ENCODE measurements around the gene MYZAP.

The MYZAP gene

GRCh38 chr15:57572468-57572867, 19.2 kb upstream of the MYZAP start:
- Mint-ChIP-seq H3K27ac (no peak overlapping the region), H3K9me3 (no peaks in the 10 kb centered on the region), H3K4me3 (no peak overlapping the region), H3K36me3 (ENCODE audit: low read depth) (no peaks in the 10 kb centered on the region), H3K27me3 (peaks cover 4% of the 10 kb centered on the region), H3K4me1 (peaks cover 2% of the 10 kb centered on the region)
- no peak for ATAC-seq
- DNase-seq, result no peak

GRCh38 chr15:57573151-57573550, 18.6 kb upstream of the MYZAP start:
- Mint-ChIP-seq H3K9me3 (no peaks in the 10 kb centered on the region), H3K27me3 (peaks cover 2% of the 10 kb centered on the region), H3K36me3 (ENCODE audit: low read depth) (no peaks in the 10 kb centered on the region)

GRCh38 chr15:57575363-57575762, 16.3 kb upstream of the MYZAP start:
- ATAC-seq (no peak), DNase-seq (no peak)
- Mint-ChIP-seq H3K27ac (no peak overlapping the region), H3K27me3 (peaks cover 6% of the 10 kb centered on the region), H3K9me3 (no peaks in the 10 kb centered on the region), H3K4me3 (no peak overlapping the region), H3K4me1 (no peaks in the 10 kb centered on the region), H3K36me3 (ENCODE audit: low read depth) (no peaks in the 10 kb centered on the region)

More at GRCh38 chr15:57573151-57573550, 18.6 kb upstream of the MYZAP start:
- no peak overlapping the region for H3K4me3 Mint-ChIP-seq
- ATAC-seq, result no peak
- no peak overlapping the region for H3K27ac Mint-ChIP-seq
- no peak for DNase-seq
- H3K4me1 Mint-ChIP-seq, result peaks cover 2% of the 10 kb centered on the region

GRCh38 chr15:57578288-57578900, 13.3 kb upstream of the MYZAP start:
- no peak overlapping the region for H3K27ac Mint-ChIP-seq
- H3K27me3 Mint-ChIP-seq, result peaks cover 15% of the 10 kb centered on the region
- H3K9me3 Mint-ChIP-seq, result peaks cover 12% of the 10 kb centered on the region
- H3K4me3 Mint-ChIP-seq, result no peak overlapping the region
- no peak for ATAC-seq
- no peaks in the 10 kb centered on the region for H3K4me1 Mint-ChIP-seq
- no peak for DNase-seq
- H3K36me3 Mint-ChIP-seq (ENCODE audit: low read depth), result peaks cover 2% of the 10 kb centered on the region

GRCh38 chr15:57580428-57580827, 11.3 kb upstream of the MYZAP start:
- Mint-ChIP-seq H3K27ac (no peak overlapping the region), H3K36me3 (ENCODE audit: low read depth) (peaks cover 3% of the 10 kb centered on the region), H3K27me3 (peaks cover 15% of the 10 kb centered on the region), H3K4me3 (no peak overlapping the region), H3K9me3 (peaks cover 18% of the 10 kb centered on the region), H3K4me1 (no peaks in the 10 kb centered on the region)
- no peak for ATAC-seq
- DNase-seq, result no peak

- H3K27me3 Mint-ChIP-seq, result peaks cover 15% of the 10 kb centered on the region
- no peak for ATAC-seq
Observed at GRCh38 chr15:57580866-57581265, 10.8 kb upstream of the MYZAP start.

GRCh38 chr15:57582090-57582489, 9.6 kb upstream of the MYZAP start:
- peaks cover 15% of the 10 kb centered on the region for H3K27me3 Mint-ChIP-seq
- H3K4me3 Mint-ChIP-seq, result no peak overlapping the region
- DNase-seq (no peak), ATAC-seq (no peak)
- no peak overlapping the region for H3K27ac Mint-ChIP-seq
- peaks cover 18% of the 10 kb centered on the region for H3K9me3 Mint-ChIP-seq
- peaks cover 3% of the 10 kb centered on the region for H3K36me3 Mint-ChIP-seq (ENCODE audit: low read depth)
- peaks cover 4% of the 10 kb centered on the region for H3K4me1 Mint-ChIP-seq

More at GRCh38 chr15:57580866-57581265, 10.8 kb upstream of the MYZAP start:
- Mint-ChIP-seq H3K27ac (no peak overlapping the region), H3K9me3 (peaks cover 18% of the 10 kb centered on the region), H3K4me3 (no peak overlapping the region), H3K36me3 (ENCODE audit: low read depth) (peaks cover 3% of the 10 kb centered on the region), H3K4me1 (no peaks in the 10 kb centered on the region)
- DNase-seq, result no peak

- no peak for ATAC-seq
- Mint-ChIP-seq H3K27ac (no peak overlapping the region), H3K4me3 (no peak overlapping the region), H3K27me3 (peaks cover 15% of the 10 kb centered on the region), H3K36me3 (ENCODE audit: low read depth) (peaks cover 3% of the 10 kb centered on the region), H3K9me3 (peaks cover 18% of the 10 kb centered on the region), H3K4me1 (peaks cover 16% of the 10 kb centered on the region)
- DNase-seq, result no peak
Observed at GRCh38 chr15:57583282-57583681, 8.4 kb upstream of the MYZAP start.

GRCh38 chr15:57583720-57584119, 8.0 kb upstream of the MYZAP start:
- Mint-ChIP-seq H3K4me3 (no peak overlapping the region), H3K4me1 (peaks cover 16% of the 10 kb centered on the region), H3K36me3 (ENCODE audit: low read depth) (peaks cover 3% of the 10 kb centered on the region), H3K9me3 (peaks cover 18% of the 10 kb centered on the region), H3K27me3 (peaks cover 14% of the 10 kb centered on the region), H3K27ac (no peak overlapping the region)
- DNase-seq (no peak), ATAC-seq (no peak)

- peaks cover 3% of the 10 kb centered on the region for H3K36me3 Mint-ChIP-seq (ENCODE audit: low read depth)
- peak; percentile 29 for ATAC-seq
- H3K9me3 Mint-ChIP-seq, result peaks cover 18% of the 10 kb centered on the region
- peaks cover 28% of the 10 kb centered on the region for H3K27me3 Mint-ChIP-seq
- H3K4me1 Mint-ChIP-seq, result peaks cover 23% of the 10 kb centered on the region
- H3K27ac Mint-ChIP-seq, result peak overlapping the region; percentile 10
- DNase-seq, result no peak
- H3K4me3 Mint-ChIP-seq, result no peak overlapping the region
Observed at GRCh38 chr15:57586661-57587424, 4.9 kb upstream of the MYZAP start.

- Mint-ChIP-seq H3K4me3 (no peak overlapping the region), H3K4me1 (peaks cover 28% of the 10 kb centered on the region), H3K27me3 (peaks cover 28% of the 10 kb centered on the region), H3K9me3 (no peaks in the 10 kb centered on the region), H3K27ac (peak overlapping the region; percentile 53), H3K36me3 (ENCODE audit: low read depth) (no peaks in the 10 kb centered on the region)
- ATAC-seq, result no peak
- no peak for DNase-seq
Observed at GRCh38 chr15:57589281-57589680, 2.4 kb upstream of the MYZAP start.

- H3K27me3 Mint-ChIP-seq, result peaks cover 28% of the 10 kb centered on the region
Observed at GRCh38 chr15:57589754-57590153, 1.9 kb upstream of the MYZAP start.

GRCh38 chr15:57591237-57591821, 375 bp upstream of the MYZAP start:
- H3K4me3 Mint-ChIP-seq, result peak overlapping the region; percentile 54
- H3K27me3 Mint-ChIP-seq, result peaks cover 28% of the 10 kb centered on the region
- H3K9me3 Mint-ChIP-seq, result no peaks in the 10 kb centered on the region
- peaks cover 28% of the 10 kb centered on the region for H3K4me1 Mint-ChIP-seq
- DNase-seq (no peak), ATAC-seq (peak; percentile 58)
- no peaks in the 10 kb centered on the region for H3K36me3 Mint-ChIP-seq (ENCODE audit: low read depth)
- no peak overlapping the region for H3K27ac Mint-ChIP-seq

More at GRCh38 chr15:57589754-57590153, 1.9 kb upstream of the MYZAP start:
- peak overlapping the region; percentile 53 for H3K27ac Mint-ChIP-seq
- ATAC-seq (no peak), DNase-seq (no peak)
- no peak overlapping the region for H3K4me3 Mint-ChIP-seq
- H3K9me3 Mint-ChIP-seq, result no peaks in the 10 kb centered on the region
- peaks cover 28% of the 10 kb centered on the region for H3K4me1 Mint-ChIP-seq
- no peaks in the 10 kb centered on the region for H3K36me3 Mint-ChIP-seq (ENCODE audit: low read depth)

GRCh38 chr15:57592426-57592825, 722 bp downstream of the MYZAP start:
- H3K4me3 Mint-ChIP-seq, result peak overlapping the region; percentile 21
- DNase-seq, result no peak
- H3K9me3 Mint-ChIP-seq, result no peaks in the 10 kb centered on the region
- peaks cover 21% of the 10 kb centered on the region for H3K4me1 Mint-ChIP-seq
- peaks cover 28% of the 10 kb centered on the region for H3K27me3 Mint-ChIP-seq
- no peak for ATAC-seq
- H3K27ac Mint-ChIP-seq, result no peak overlapping the region
- H3K36me3 Mint-ChIP-seq (ENCODE audit: low read depth), result no peaks in the 10 kb centered on the region

Measured in activated naive CD8-positive, alpha-beta T cell treated with anti-CD3 and anti-CD28 coated beads, Interleukin-2, amount 50 U/mL, for 24 hours (primary cell).